H1 (cell line): ENCODE measurements around the gene FXR2. TPM values are rescaled to one million over a fixed set of nuclear protein-coding genes. Genes with fewer than 3 reads are reported as not detected.

ENCODE experiments used
- CTCF ChIA-PET: fragments of 300-600 bp; sonication (Branson Sonifier 250); formaldehyde crosslinking; loops from one replicate; lab custom pipeline; 2021; ENCODE audit not compliant: partially characterized antibody; lab: Charles Lee
- POLR2A ChIA-PET: fragments of 300-600 bp; sonication (Branson Sonifier 250); formaldehyde crosslinking; loops from one replicate; lab custom pipeline; 2021; ENCODE audit warnings: inconsistent platforms; ENCODE audit not compliant: partially characterized antibody; lab: Charles Lee
- DNase-seq, 2 experiments: peaks; one replicate each; pipeline versions ENCODE4 v3.0.0 to v3.0.0-alpha.2; 2010 to 2022; ENCODE audit warnings: low spot score in 2 of 2, low read depth in 1 of 2, mixed read lengths in 1 of 2
- FAIRE-seq: peaks from 2 replicates; lab custom pipeline; 2011; peaks lifted over from hg19 to GRCh38; lab: Jason Lieb, UNC
- H2AFZ ChIP-seq: 2 replicates; pipeline ENCODE4 v1.8.1; 2012; ENCODE audit warnings: low read length, inconsistent platforms
- H2AK5ac ChIP-seq: 2 replicates; pipeline ENCODE4 v1.6.1; 2013; ENCODE audit warnings: low read depth, low read length
- H2BK120ac ChIP-seq: replicated peaks from 2 replicates; pipeline ENCODE3; 2013; ENCODE audit warnings: low read depth, low read length, inconsistent platforms
- H2BK12ac ChIP-seq: 2 replicates; pipeline ENCODE4 v1.6.1; 2013; ENCODE audit warnings: low read depth, low read length
- H2BK15ac ChIP-seq: 2 replicates; pipeline ENCODE4 v1.6.1; 2013; ENCODE audit warnings: low read length
- H2BK20ac ChIP-seq: 2 replicates; pipeline ENCODE4 v1.6.1; 2013; ENCODE audit warnings: low read length
- H2BK5ac ChIP-seq: 2 replicates; pipeline ENCODE4 v1.6.1; 2013; ENCODE audit warnings: low read depth, low read length
- H3K14ac ChIP-seq: 2 replicates; pipeline ENCODE4 v1.6.1; 2013; ENCODE audit warnings: inconsistent platforms; ENCODE audit not compliant: insufficient read length
- H3K18ac ChIP-seq: 2 replicates; pipeline ENCODE4 v1.6.1; 2013; ENCODE audit warnings: low read length; ENCODE audit errors: extremely low read depth
- H3K23ac ChIP-seq: 2 replicates; pipeline ENCODE4 v1.6.1; 2013; ENCODE audit warnings: inconsistent platforms; ENCODE audit not compliant: insufficient read length
- H3K23me2 ChIP-seq: 2 replicates; pipeline ENCODE4 v1.6.1; 2013; ENCODE audit warnings: low read depth, low read length
- H3K27ac ChIP-seq: 2 replicates; pipeline ENCODE4 v1.6.1; 2011; ENCODE audit warnings: low read depth, low read length, inconsistent platforms
- H3K27me3 ChIP-seq, 4 experiments: replicated peaks in 1 of 4; 1 replicate in 1 of 4; 2 replicates in 3 of 4; pipeline versions ENCODE4 v1.6.1 to v1.8.1; 2011 to 2013; ENCODE audit warnings: low read length in 3 of 4, mild to moderate bottlenecking in 3 of 4, inconsistent platforms in 2 of 4, mixed read lengths in 2 of 4, moderate library complexity in 1 of 4; ENCODE audit not compliant: control insufficient read depth in 3 of 4, insufficient read depth in 3 of 4; ENCODE audit errors: extremely low read depth in 1 of 4
- H3K36me3 ChIP-seq, 4 experiments: 2 replicates each; pipeline versions ENCODE4 v1.6.1 to v1.8.1; 2011 to 2013; ENCODE audit warnings: mild to moderate bottlenecking in 4 of 4, low read length in 3 of 4, moderate library complexity in 2 of 4, control low read depth in 1 of 4, inconsistent platforms in 1 of 4; ENCODE audit not compliant: insufficient read depth in 4 of 4, control insufficient read depth in 2 of 4
- H3K4ac ChIP-seq: replicated peaks from 2 replicates; pipeline ENCODE3; 2013; ENCODE audit warnings: low read length, low read depth, mixed read lengths, inconsistent platforms; ENCODE audit not compliant: insufficient read length
- H3K4me1 ChIP-seq, 4 experiments: replicated peaks in 1 of 4; 1 replicate in 1 of 4; 2 replicates in 3 of 4; pipeline versions ENCODE4 v1.6.1 to v1.8.1; 2011 to 2013; ENCODE audit warnings: low read length in 3 of 4, inconsistent platforms in 2 of 4, mixed read lengths in 1 of 4; ENCODE audit not compliant: insufficient read depth in 4 of 4, control insufficient read depth in 3 of 4
- H3K4me2 ChIP-seq, 2 experiments: 2 replicates each; pipeline versions ENCODE4 v1.6.1 to v1.8.1; 2011 to 2013; ENCODE audit warnings: low read depth in 2 of 2, low read length in 2 of 2, control low read depth in 1 of 2, inconsistent platforms in 1 of 2, mild to moderate bottlenecking in 1 of 2; ENCODE audit not compliant: insufficient read depth in 1 of 2
- H3K4me3 ChIP-seq, 4 experiments: fragments of 200-600, 300-600 bp in 1 of 4; sonication (generic), shearing (Covaris generic), sonication (Bioruptor Twin) in 1 of 4; 2 replicates each; pipeline versions ENCODE4 v1.5.1 to v1.8.1; 2011 to 2016; ENCODE audit warnings: low read length in 4 of 4, low read depth in 3 of 4, control low read depth in 2 of 4, inconsistent platforms in 2 of 4, mild to moderate bottlenecking in 2 of 4, mixed read lengths in 1 of 4, moderate library complexity in 1 of 4; ENCODE audit not compliant: insufficient read depth in 2 of 4; ENCODE audit errors: extremely low read depth in 1 of 4
- H3K56ac ChIP-seq: replicated peaks from 2 replicates; pipeline ENCODE3; 2013; ENCODE audit warnings: low read depth, mild to moderate bottlenecking, mixed read lengths, low read length, inconsistent platforms; ENCODE audit not compliant: insufficient read length
- H3K79me1 ChIP-seq: 2 replicates; pipeline ENCODE4 v1.6.1; 2013; ENCODE audit warnings: low read depth, low read length, control low read depth
- H3K79me2 ChIP-seq, 2 experiments: 2 replicates each; pipeline versions ENCODE4 v1.6.1 to v1.8.1; 2012 to 2013; ENCODE audit warnings: low read length in 2 of 2, mild to moderate bottlenecking in 2 of 2, inconsistent platforms in 1 of 2; ENCODE audit not compliant: insufficient read depth in 2 of 2, control insufficient read depth in 1 of 2
- H3K9ac ChIP-seq, 4 experiments: replicated peaks in 1 of 4; 1 replicate in 1 of 4; 2 replicates in 3 of 4; pipeline versions ENCODE4 v1.6.1 to v1.8.1; 2011 to 2013; ENCODE audit warnings: low read depth in 3 of 4, low read length in 3 of 4, control low read depth in 2 of 4, mild to moderate bottlenecking in 2 of 4, moderate library complexity in 2 of 4, inconsistent platforms in 1 of 4; ENCODE audit errors: extremely low read depth in 1 of 4
- H3K9me3 ChIP-seq, 2 experiments: 2 replicates each; pipeline versions ENCODE4 v1.6.1 to v1.8.1; 2012 to 2013; ENCODE audit warnings: mild to moderate bottlenecking in 2 of 2, moderate library complexity in 2 of 2, control low read depth in 1 of 2, inconsistent platforms in 1 of 2, low read depth in 1 of 2, low read length in 1 of 2, mixed read lengths in 1 of 2; ENCODE audit not compliant: insufficient read depth in 2 of 2
- H4K20me1 ChIP-seq, 2 experiments: replicated peaks in 1 of 2; 2 replicates each; pipeline versions ENCODE3 to v1.8.1; 2011 to 2013; ENCODE audit warnings: inconsistent platforms in 2 of 2, low read length in 2 of 2, mild to moderate bottlenecking in 1 of 2; ENCODE audit not compliant: insufficient read depth in 2 of 2, control insufficient read depth in 1 of 2
- H4K5ac ChIP-seq: 2 replicates; pipeline ENCODE4 v1.6.1; 2013; ENCODE audit warnings: low read length, low read depth, mixed read lengths, inconsistent platforms; ENCODE audit not compliant: insufficient read length
- H4K8ac ChIP-seq: 2 replicates; pipeline ENCODE4 v1.8.0; 2013; ENCODE audit warnings: mild to moderate bottlenecking, moderate library complexity, low read length, inconsistent platforms; ENCODE audit not compliant: insufficient read depth; ENCODE audit errors: extremely low read depth
- H4K91ac ChIP-seq: replicated peaks from 2 replicates; pipeline ENCODE3; 2013; ENCODE audit warnings: low read length, mixed read lengths, inconsistent platforms; ENCODE audit not compliant: insufficient read length
- BACH1 ChIP-seq: IDR thresholded peaks from 2 replicates; pipeline ENCODE4 v1.6.1; 2012; ENCODE audit warnings: low read length, improper control_type of control experiment
- CBX5 ChIP-seq: fragments of 300-800, 300-1000 bp; sonication (generic); IDR thresholded peaks from 2 replicates; pipeline ENCODE4 v1.7.1; 2016; ENCODE audit warnings: antibody characterized with exemption, low read length, low read depth
- CREB1 ChIP-seq: IDR thresholded peaks from 2 replicates; pipeline ENCODE4 v1.6.1; 2012; ENCODE audit warnings: inconsistent platforms
- HDAC6 ChIP-seq: IDR thresholded peaks from one replicate; pipeline ENCODE4 v1.7.1; 2012; ENCODE audit warnings: low read depth, mild to moderate bottlenecking, inconsistent platforms, low read length, moderate library complexity
- KDM4A ChIP-seq: IDR thresholded peaks from one replicate; pipeline ENCODE4 v1.7.1; 2012; ENCODE audit warnings: low read depth, mild to moderate bottlenecking, moderate library complexity, low read length, inconsistent platforms; ENCODE audit not compliant: severe bottlenecking
- POLR2A ChIP-seq, 2 experiments: IDR thresholded peaks; 1 replicate in 1 of 2; 2 replicates in 1 of 2; pipeline ENCODE4 v1.6.1; 2011; ENCODE audit warnings: low read depth in 2 of 2, low read length in 2 of 2, mild to moderate bottlenecking in 2 of 2; ENCODE audit errors: control extremely low read depth in 1 of 2
- RXRA ChIP-seq: IDR thresholded peaks from 2 replicates; pipeline ENCODE4 v1.6.1; 2011; ENCODE audit warnings: low read depth, mild to moderate bottlenecking, low read length, moderate library complexity; ENCODE audit not compliant: insufficient read depth
- TBP ChIP-seq: IDR thresholded peaks from 2 replicates; pipeline ENCODE4 v1.6.1; 2011; ENCODE audit warnings: low read depth, low read length, improper control_type of control experiment
- WGBS, 2 experiments: shearing (Covaris generic) in 1 of 2; methylation state at CpG; one replicate each; pipeline versions ENCODE4 v1.1.6 to v1.1.7; 2013 to 2015; ENCODE audit warnings: low lambda C conversion rate in 2 of 2, mixed read lengths in 2 of 2, inconsistent platforms in 1 of 2, low coverage in 1 of 2, missing lambda C conversion rate in 1 of 2; ENCODE audit not compliant: insufficient replicate concordance in 2 of 2, insufficient coverage in 1 of 2, insufficient read length in 1 of 2; ENCODE audit errors: extremely low coverage in 1 of 2, missing lambda C conversion rate in 1 of 2; 5-methylcytosine and 5-hydroxymethylcytosine counted together
- polyA plus RNA-seq, 7 experiments: library from polyadenylated mRNA; depleted of rRNA in 3 of 7; stranded (reverse) in 5 of 7; unstranded in 2 of 7; fragments of >200 nt in 5 of 7; fragments of 200-250 nt in 2 of 7; gene quantifications; 1 replicate in 5 of 7; 2 replicates in 1 of 7; 4 replicates in 1 of 7; pipeline versions ENCODE4 v1.2.1 to v1.2.3, GENCODE V29; 2011 to 2013; ENCODE audit warnings: missing spikeins in 2 of 7, mixed read lengths in 2 of 7
- total RNA-seq: library from RNA; stranded (reverse); fragmentation: NEBNext Ultra II Directional; extraction: Animal tissue kit (Norgen Biotek cat#: 25700); gene quantifications from 2 replicates; pipeline ENCODE4 v1.2.1, GENCODE V29; 2021
- TF ChIP-seq, protein P1 (sequence below), 3 experiments: IDR thresholded peaks; 1 replicate in 2 of 3; 2 replicates in 1 of 3; pipeline versions ENCODE4 v1.5.1 to v1.6.1; 2011; ENCODE audit warnings: low read length in 3 of 3, mild to moderate bottlenecking in 3 of 3, inconsistent platforms in 2 of 3, low read depth in 1 of 3, moderate library complexity in 1 of 3; ENCODE audit not compliant: insufficient read depth in 1 of 3; ENCODE audit errors: control extremely low read depth in 1 of 3
- TF ChIP-seq, protein P2 (sequence below): IDR thresholded peaks from 2 replicates; pipeline ENCODE4 v1.6.1; 2011; ENCODE audit warnings: low read length, improper control_type of control experiment

The FXR2 gene
- total and polyA plus RNA-seq, 2 of the 8 experiments (the other 6 are each of a cell fraction or from before 2014, with no cell fraction given), result 26.2 to 44.0 TPM

DNA sequence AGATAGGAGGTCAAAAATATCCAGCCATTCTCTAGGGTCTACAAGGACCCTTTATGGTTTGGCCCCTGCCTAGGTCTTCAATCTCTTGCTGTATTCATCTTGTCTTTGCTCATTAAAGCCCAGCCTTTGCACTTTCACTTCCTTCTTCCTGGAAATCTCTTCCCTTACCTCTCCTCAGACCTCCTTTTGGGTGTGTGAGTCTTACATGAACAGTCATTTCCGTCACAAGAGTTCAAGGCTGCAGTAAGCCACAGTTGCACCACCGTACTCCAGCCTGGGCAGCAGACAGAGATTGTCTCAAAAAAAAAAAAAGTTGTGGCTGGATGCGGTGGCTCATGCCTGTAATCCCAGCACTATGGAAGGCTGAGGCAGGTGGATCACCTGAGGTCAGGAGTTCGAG is 30.1 kb upstream of the FXR2 start:
- H3K4ac ChIP-seq, result no peak overlapping the region
- POLR2A ChIA-PET, result interaction anchor here (58.0 to 79.4 kb wide), 2 partner anchors 5 to 22 kb away, joined by 2272 read pairs; partner anchors contain the start of genes ATP1B2, FXR2, SAT2 and SHBG
- H4K20me1 ChIP-seq, result peaks cover 0 to 1% of the 10 kb centered on the region in 2 experiments
- H3K4me1 ChIP-seq, result no peaks in the 10 kb centered on the region
- no peak overlapping the region for H3K18ac ChIP-seq
- H2BK20ac ChIP-seq, result no peak overlapping the region
- WGBS, 2 experiments, result 83% methylated on average over 4 of the region's 4 CpGs; no CpG with 5 or more reads in 1 of the 2 experiments
- H3K4me3 ChIP-seq, result no peak overlapping the region
- no peak overlapping the region for H2BK120ac ChIP-seq
- FAIRE-seq, result no peak
- H3K9ac ChIP-seq, result no peak overlapping the region
- CTCF ChIA-PET, result interaction anchor here (15.7 to 18.2 kb wide), 2 partner anchors 12 to 28 kb away, joined by 211 to 332 read pairs; partner anchors contain the start of gene SHBG
- H3K27ac ChIP-seq, result no peak overlapping the region
- no peak overlapping the region for H4K5ac ChIP-seq
- no peak overlapping the region for H2BK5ac ChIP-seq
- H4K91ac ChIP-seq, result no peak overlapping the region
- H4K8ac ChIP-seq, result no peak overlapping the region
- TF ChIP-seq HDAC6 (no peak), POLR2A (IDR thresholded peaks at IDR 0.05; ENCODE audit: control extremely low read depth in 1 of 2, low read depth in 2 of 2, low read length in 2 of 2) (no peak), RXRA (no peak), KDM4A (no peak), TBP (no peak), BACH1 (no peak), CBX5 (no peak), CREB1 (no peak)
- TF ChIP-seq, protein P1, sequence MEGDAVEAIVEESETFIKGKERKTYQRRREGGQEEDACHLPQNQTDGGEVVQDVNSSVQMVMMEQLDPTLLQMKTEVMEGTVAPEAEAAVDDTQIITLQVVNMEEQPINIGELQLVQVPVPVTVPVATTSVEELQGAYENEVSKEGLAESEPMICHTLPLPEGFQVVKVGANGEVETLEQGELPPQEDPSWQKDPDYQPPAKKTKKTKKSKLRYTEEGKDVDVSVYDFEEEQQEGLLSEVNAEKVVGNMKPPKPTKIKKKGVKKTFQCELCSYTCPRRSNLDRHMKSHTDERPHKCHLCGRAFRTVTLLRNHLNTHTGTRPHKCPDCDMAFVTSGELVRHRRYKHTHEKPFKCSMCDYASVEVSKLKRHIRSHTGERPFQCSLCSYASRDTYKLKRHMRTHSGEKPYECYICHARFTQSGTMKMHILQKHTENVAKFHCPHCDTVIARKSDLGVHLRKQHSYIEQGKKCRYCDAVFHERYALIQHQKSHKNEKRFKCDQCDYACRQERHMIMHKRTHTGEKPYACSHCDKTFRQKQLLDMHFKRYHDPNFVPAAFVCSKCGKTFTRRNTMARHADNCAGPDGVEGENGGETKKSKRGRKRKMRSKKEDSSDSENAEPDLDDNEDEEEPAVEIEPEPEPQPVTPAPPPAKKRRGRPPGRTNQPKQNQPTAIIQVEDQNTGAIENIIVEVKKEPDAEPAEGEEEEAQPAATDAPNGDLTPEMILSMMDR (IDR thresholded peaks at IDR 0.05; ENCODE audit: control extremely low read depth in 1 of 3, insufficient read depth in 1 of 3, low read depth in 1 of 3, low read length in 3 of 3), result no peak
- TF ChIP-seq, protein P2, sequence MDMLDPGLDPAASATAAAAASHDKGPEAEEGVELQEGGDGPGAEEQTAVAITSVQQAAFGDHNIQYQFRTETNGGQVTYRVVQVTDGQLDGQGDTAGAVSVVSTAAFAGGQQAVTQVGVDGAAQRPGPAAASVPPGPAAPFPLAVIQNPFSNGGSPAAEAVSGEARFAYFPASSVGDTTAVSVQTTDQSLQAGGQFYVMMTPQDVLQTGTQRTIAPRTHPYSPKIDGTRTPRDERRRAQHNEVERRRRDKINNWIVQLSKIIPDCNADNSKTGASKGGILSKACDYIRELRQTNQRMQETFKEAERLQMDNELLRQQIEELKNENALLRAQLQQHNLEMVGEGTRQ, result no peak
- TF ChIP-seq, all 59 proteins: peak for 0
- H3K9me3 ChIP-seq, result no peaks in the 10 kb centered on the region; a peak in 1 of 4 replicates
- no peak for DNase-seq
- H3K56ac ChIP-seq, result no peak overlapping the region
- H3K23me2 ChIP-seq, result no peaks in the 10 kb centered on the region
- no peak overlapping the region for H2AK5ac ChIP-seq
- H3K79me1 ChIP-seq, result no peaks in the 10 kb centered on the region
- H3K36me3 ChIP-seq, result no peaks in the 10 kb centered on the region
- no peak overlapping the region for H3K4me2 ChIP-seq
- H2BK12ac ChIP-seq, result no peak overlapping the region
- no peak overlapping the region for H2BK15ac ChIP-seq
- no peaks in the 10 kb centered on the region; a peak in 2 of 7 replicates for H3K27me3 ChIP-seq
- H3K23ac ChIP-seq, result no peak overlapping the region
- H3K14ac ChIP-seq, result no peak overlapping the region
- no peaks in the 10 kb centered on the region for H3K79me2 ChIP-seq
- no peak overlapping the region for H2AFZ ChIP-seq
